SK-N-SH (cell line): ENCODE data around the gene DLG1. TPM values are rescaled to one million over a fixed set of nuclear protein-coding genes. Genes with fewer than 3 reads are reported as not detected.

Experiments used
- CTCF ChIA-PET: fragments of 300-600, 350-600 bp; formaldehyde crosslinking; extraction: SDS; loops from one replicate; lab custom pipeline; 2021; lab: Yijun Ruan, JAX
- POLR2A ChIA-PET: fragments of 350-600 bp; sonication (Branson Sonifier 250); formaldehyde crosslinking; extraction: SDS; loops from one replicate; lab custom pipeline; 2020; ENCODE audit warnings: antibody characterized with exemption, inconsistent platforms; lab: Yijun Ruan, JAX
- DNase-seq: peaks from one replicate; pipeline ENCODE4 v3.0.0; 2012
- H2AFZ ChIP-seq: fragments of 200-600 bp; sonication (generic); 2 replicates; pipeline ENCODE4 v1.8.1; 2016; ENCODE audit warnings: antibody characterized with exemption, mild to moderate bottlenecking, low read depth
- H3F3A ChIP-seq: fragments of 200-600 bp; sonication (generic); replicated peaks from 2 replicates; pipeline ENCODE3; 2016; ENCODE audit warnings: antibody characterized with exemption, mild to moderate bottlenecking; ENCODE audit not compliant: insufficient read depth
- H3K27ac ChIP-seq, 2 experiments: fragments of 200-500 bp in 1 of 2; fragments of 200-600 bp in 1 of 2; sonication (Bioruptor generic) in 1 of 2; sonication (generic), shearing (Covaris generic) in 1 of 2; 2 replicates each; pipeline versions ENCODE4 v1.5.1 to v1.6.1; 2014 to 2016; ENCODE audit warnings: low read depth in 2 of 2, inconsistent platforms in 1 of 2, low read length in 1 of 2, mild to moderate bottlenecking in 1 of 2, mixed read lengths in 1 of 2
- H3K27me3 ChIP-seq: fragments of 200-600 bp; sonication (generic), shearing (Covaris generic); 2 replicates; pipeline ENCODE4 v1.6.1; 2016; ENCODE audit warnings: mixed run types; ENCODE audit not compliant: insufficient read depth
- H3K36me3 ChIP-seq, 2 experiments: fragments of 200-500 bp in 1 of 2; fragments of 200-600 bp in 1 of 2; sonication (Bioruptor generic) in 1 of 2; sonication (generic) in 1 of 2; replicated peaks in 1 of 2; 2 replicates each; pipeline versions ENCODE3 to v1.5.1; 2014 to 2016; ENCODE audit warnings: low read length in 1 of 2, mild to moderate bottlenecking in 1 of 2; ENCODE audit not compliant: insufficient read depth in 2 of 2, control insufficient read depth in 1 of 2
- H3K4me1 ChIP-seq, 2 experiments: fragments of 200-500 bp in 1 of 2; fragments of 200-600 bp in 1 of 2; sonication (Bioruptor generic) in 1 of 2; sonication (generic), shearing (Covaris generic) in 1 of 2; 2 replicates each; pipeline versions ENCODE4 v1.5.1 to v1.6.1; 2014 to 2016; ENCODE audit warnings: low read depth in 1 of 2, low read length in 1 of 2, mixed run types in 1 of 2; ENCODE audit not compliant: insufficient read depth in 2 of 2, control insufficient read depth in 1 of 2
- H3K4me2 ChIP-seq: fragments of 200-600 bp; sonication (generic), shearing (Covaris generic); 2 replicates; pipeline ENCODE4 v1.6.1; 2017; ENCODE audit warnings: mixed run types
- H3K4me3 ChIP-seq, 2 experiments: fragments of 200-500 bp in 1 of 2; fragments of 200-600 bp in 1 of 2; sonication (Bioruptor generic) in 1 of 2; sonication (generic), shearing (Covaris generic) in 1 of 2; 2 replicates each; pipeline versions ENCODE4 v1.5.1 to v1.8.1; 2014 to 2016; ENCODE audit warnings: low read depth in 2 of 2, inconsistent platforms in 1 of 2, low read length in 1 of 2, mild to moderate bottlenecking in 1 of 2, mixed read lengths in 1 of 2, moderate library complexity in 1 of 2
- H3K79me2 ChIP-seq: fragments of 200-600 bp; sonication (generic); 2 replicates; pipeline ENCODE4 v1.8.1; 2017; ENCODE audit warnings: mild to moderate bottlenecking; ENCODE audit not compliant: insufficient read depth
- H3K9ac ChIP-seq: fragments of 200-600 bp; sonication (generic); 2 replicates; pipeline ENCODE4 v1.6.1; 2017; ENCODE audit warnings: mixed run types
- H3K9me2 ChIP-seq: fragments of 200-600 bp; sonication (generic); 2 replicates; pipeline ENCODE4 v1.6.1; 2017; ENCODE audit warnings: mixed run types
- H3K9me3 ChIP-seq: fragments of 200-600 bp; sonication (generic); 2 replicates; pipeline ENCODE4 v1.6.1; 2017; ENCODE audit warnings: mixed run types, mild to moderate bottlenecking, moderate library complexity
- H4K20me1 ChIP-seq: fragments of 200-600 bp; sonication (generic); 2 replicates; pipeline ENCODE4 v1.6.1; 2017; ENCODE audit warnings: mild to moderate bottlenecking, mixed run types; ENCODE audit not compliant: insufficient read depth
- CHD2 ChIP-seq: fragments of 150-350 bp; IDR thresholded peaks from 2 replicates; pipeline ENCODE4 v1.6.1; 2018; ENCODE audit warnings: low read length; ENCODE audit not compliant: partially characterized antibody
- CTCF ChIP-seq: fragments of 200-600 bp; sonication (generic); IDR thresholded peaks from 2 replicates; pipeline ENCODE4 v1.6.1; 2017; ENCODE audit warnings: antibody characterized with exemption, mild to moderate bottlenecking, moderate library complexity
- ELF1 ChIP-seq: IDR thresholded peaks from 2 replicates; pipeline ENCODE4 v1.4.0; 2012
- EP300 ChIP-seq, 2 experiments: IDR thresholded peaks; 2 replicates each; pipeline versions ENCODE4 v1.4.0 to v1.6.1; 2012; ENCODE audit warnings: borderline replicate concordance in 1 of 2, low read depth in 1 of 2, low read length in 1 of 2
- EZH2phosphoT487 ChIP-seq: fragments of 200-600 bp; sonication (generic); IDR thresholded peaks from 2 replicates; pipeline ENCODE4 v1.6.1; 2017; ENCODE audit warnings: low read depth, mixed run types, mild to moderate bottlenecking, antibody characterized with exemption, moderate library complexity, borderline replicate concordance
- FOXJ3 ChIP-seq: sonication (generic); formaldehyde crosslinking; IDR thresholded peaks from 2 replicates; pipeline ENCODE4 v1.5.1; 2020; ENCODE audit warnings: mild to moderate bottlenecking, missing genetic modification reagents
- FOXM1 ChIP-seq: IDR thresholded peaks from 2 replicates; pipeline ENCODE4 v1.4.0; 2012; ENCODE audit warnings: low read depth, mild to moderate bottlenecking
- MEF2A ChIP-seq: IDR thresholded peaks from 2 replicates; pipeline ENCODE4 v1.4.0; 2012; ENCODE audit warnings: low read depth, borderline replicate concordance
- NRF1 ChIP-seq: IDR thresholded peaks from 2 replicates; pipeline ENCODE4 v1.6.1; 2012; ENCODE audit warnings: low read depth, mild to moderate bottlenecking, low read length
- PBX3 ChIP-seq: IDR thresholded peaks from 2 replicates; pipeline ENCODE4; 2012
- POLR2AphosphoS5 ChIP-seq: IDR thresholded peaks from 2 replicates; pipeline ENCODE4 v1.6.1; 2012; ENCODE audit warnings: low read depth, low read length
- SMC3 ChIP-seq: IDR thresholded peaks from 2 replicates; pipeline ENCODE4 v1.6.1; 2012; ENCODE audit warnings: low read depth, low read length, improper control_type of control experiment
- TCF12 ChIP-seq: IDR thresholded peaks from 2 replicates; pipeline ENCODE4 v1.4.0; 2012
- WGBS: methylation state at CpG from one replicate; pipeline ENCODE4 v1.1.6; 2017; ENCODE audit warnings: low lambda C conversion rate; 5-methylcytosine and 5-hydroxymethylcytosine counted together
- polyA plus RNA-seq, 3 experiments: library from polyadenylated mRNA; depleted of rRNA; stranded (reverse); fragments of >200 nt; gene quantifications; 2 replicates each; pipeline ENCODE4 v1.2.3, GENCODE V29; 2012

Gene DLG1
- polyA plus RNA-seq, 1 of the 3 experiments (the other 2 are of a cell fraction), result 16.5 TPM

- no peaks in the 10 kb centered on the region for H3K9me2 ChIP-seq
- H3K9me3 ChIP-seq, result no peaks in the 10 kb centered on the region
- no peak overlapping the region for H3K9ac ChIP-seq
- H2AFZ ChIP-seq, result no peak overlapping the region
- no peak overlapping the region for H3K4me3 ChIP-seq
- no peaks in the 10 kb centered on the region for H3K79me2 ChIP-seq
- peaks cover 0 to 6% of the 10 kb centered on the region in 2 experiments; a peak in 2 of 4 replicates for H3K4me1 ChIP-seq
- POLR2A ChIA-PET, result no interaction called here
- no peak for DNase-seq
- H3K36me3 ChIP-seq, result peaks cover 31 to 40% of the 10 kb centered on the region in 2 experiments
- CTCF ChIA-PET, result no interaction called here
- 75% methylated on average over 2 of the region's 2 CpGs for WGBS
- no peak overlapping the region for H3K4me2 ChIP-seq
- TF ChIP-seq PBX3, result 0 out of 2 replicates have a peak, but pooled peaks have one; percentile 6
- no peak for TF ChIP-seq ELF1
- TF ChIP-seq EP300 (IDR thresholded peaks at IDR 0.05; ENCODE audit: borderline replicate concordance in 1 of 2, low read depth in 1 of 2, low read length in 1 of 2), result no peak
- TF ChIP-seq CHD2, result no peak
- TF ChIP-seq CTCF, result no peak
- peak; percentile 60; the same call in 1 of the 2 replicates for TF ChIP-seq MEF2A
- no peak for TF ChIP-seq FOXJ3 (CRISPR knock-in tag)
- H3F3A ChIP-seq, result peaks cover 9% of the 10 kb centered on the region
- peak overlapping the region in 1 of 2 experiments; percentile 71; a peak in 2 of 4 replicates for H3K27ac ChIP-seq
- no peaks in the 10 kb centered on the region; the same call in 1 of the 2 replicates for H4K20me1 ChIP-seq
- H3K27me3 ChIP-seq, result no peaks in the 10 kb centered on the region
These were observed 215.5 kb downstream of the DLG1 start for GRCh38 chr3:197082871-197083270.

GRCh38 chr3:197080344-197080743 is 218.1 kb downstream of the DLG1 start:
- Histone ChIP-seq H3K9me3 (no peaks in the 10 kb centered on the region), H4K20me1 (no peaks in the 10 kb centered on the region; the same call in 1 of the 2 replicates), H3K4me2 (no peak overlapping the region)
- TF ChIP-seq CTCF (no peak), NRF1 (no peak), EZH2phosphoT487 (no peak), SMC3 (no peak), FOXM1 (no peak), POLR2AphosphoS5 (no peak), TCF12 (no peak)
- TF ChIP-seq, all 33 proteins: peak for 0
- POLR2A ChIA-PET, result no interaction called here
- no peaks in the 10 kb centered on the region for H3K27me3 ChIP-seq
- DNase-seq, result no peak
- H3K79me2 ChIP-seq, result no peaks in the 10 kb centered on the region
- H3K27ac ChIP-seq, result no peak overlapping the region
- no peak overlapping the region for H3K4me3 ChIP-seq
- H2AFZ ChIP-seq, result no peak overlapping the region
- peaks cover 9% of the 10 kb centered on the region for H3F3A ChIP-seq
- CTCF ChIA-PET, result interaction anchor here (1.7 kb wide), 1 partner anchor 11 kb away, joined by 4 read pairs; no protein-coding TSS in a partner anchor
- H3K9me2 ChIP-seq, result no peaks in the 10 kb centered on the region
- H3K9ac ChIP-seq, result no peak overlapping the region
- H3K4me1 ChIP-seq, result peaks cover 0 to 6% of the 10 kb centered on the region in 2 experiments; a peak in 2 of 4 replicates
- peaks cover 38 to 42% of the 10 kb centered on the region in 2 experiments for H3K36me3 ChIP-seq
- WGBS, result over 99% methylated on average over 7 of the region's 10 CpGs
